HG03097 (cell line): ENCODE data around the gene DLGAP1.

Experiments used
- ATAC-seq: cut with Tn5 transposase; IDR thresholded peaks from one replicate; pipeline ENCODE4 v1.9.1; 2021; ENCODE audit not compliant: unreplicated experiment, low FRiP score

The DLGAP1 gene

GRCh38 chr18:3466872-3467271 lies 988.2 kb downstream of the DLGAP1 start:
- no peak for ATAC-seq

GRCh38 chr18:3466045-3466444 lies 989.1 kb downstream of the DLGAP1 start:
- no peak for ATAC-seq

GRCh38 chr18:3463051-3463450 lies 992.1 kb downstream of the DLGAP1 start:
- ATAC-seq: no peak

- ATAC-seq: no peak
Observed at GRCh38 chr18:3461704-3462103, 993.4 kb downstream of the DLGAP1 start.

GRCh38 chr18:3460823-3461398 lies 994.2 kb downstream of the DLGAP1 start:
- no peak for ATAC-seq

- no peak for ATAC-seq
Observed at GRCh38 chr18:3458952-3459853, 995.9 kb downstream of the DLGAP1 start.

- no peak for ATAC-seq
Observed at GRCh38 chr18:3458378-3458777, 996.7 kb downstream of the DLGAP1 start.

GRCh38 chr18:3457261-3457724 lies 997.8 kb downstream of the DLGAP1 start:
- no peak for ATAC-seq

GRCh38 chr18:3456686-3457069 lies 998.4 kb downstream of the DLGAP1 start:
- no peak for ATAC-seq

- ATAC-seq: no peak
Observed at GRCh38 chr18:3455907-3456685, 999.0 kb downstream of the DLGAP1 start.

GRCh38 chr18:3455090-3455635 lies 999.9 kb downstream of the DLGAP1 start:
- ATAC-seq: no peak

GRCh38 chr18:3454365-3455089 lies 1000.6 kb downstream of the DLGAP1 start:
- no peak for ATAC-seq

GRCh38 chr18:3453540-3454364 lies 1001.4 kb downstream of the DLGAP1 start:
- no peak for ATAC-seq

GRCh38 chr18:3452750-3453539 lies 1002.2 kb downstream of the DLGAP1 start:
- no peak for ATAC-seq

- no peak for ATAC-seq
Observed at GRCh38 chr18:3451989-3452749, 1002.9 kb downstream of the DLGAP1 start.

GRCh38 chr18:3451183-3451988 lies 1003.7 kb downstream of the DLGAP1 start:
- ATAC-seq: no peak

- no peak for ATAC-seq
Observed at GRCh38 chr18:3450799-3451182, 1004.3 kb downstream of the DLGAP1 start.
